Astrocyte (in vitro differentiated cells and primary cell): Measurements from ENCODE around the gene HSF2. TPM values are rescaled to one million over a fixed set of nuclear protein-coding genes. Genes with fewer than 3 reads are reported as not detected.
"Not testable (repeated sequence)": the region's sequence is repeated elsewhere in the genome, so short reads cannot be mapped to it uniquely, and the experiment has no call there.

Experiments used
- DNase-seq: peaks from one replicate; pipeline ENCODE4 v3.0.0-alpha.2; 2010; ENCODE audit warnings: low read depth
- FAIRE-seq: peaks from 2 replicates; lab custom pipeline; 2011; peaks lifted over from hg19 to GRCh38; lab: Jason Lieb, UNC
- H2AFZ ChIP-seq: 2 replicates; pipeline ENCODE4 v1.6.0; 2012; ENCODE audit warnings: low read depth, low read length, inconsistent platforms
- H3K27ac ChIP-seq: 2 replicates; pipeline ENCODE4 v1.5.1; 2011; ENCODE audit warnings: low read depth, low read length, inconsistent platforms
- H3K27me3 ChIP-seq: 2 replicates; pipeline ENCODE4 v1.6.0; 2011; ENCODE audit warnings: low read length, inconsistent platforms; ENCODE audit not compliant: insufficient read depth
- H3K36me3 ChIP-seq: 2 replicates; pipeline ENCODE4 v1.5.1; 2011; ENCODE audit warnings: low read length, inconsistent platforms; ENCODE audit not compliant: insufficient read depth
- H3K4me1 ChIP-seq: 2 replicates; pipeline ENCODE4 v1.5.1; 2011; ENCODE audit warnings: low read length, inconsistent platforms; ENCODE audit not compliant: insufficient read depth
- H3K4me2 ChIP-seq: 2 replicates; pipeline ENCODE4 v1.6.0; 2012; ENCODE audit warnings: low read length, inconsistent platforms
- H3K4me3 ChIP-seq: 2 replicates; pipeline ENCODE4 v1.5.1; 2011; ENCODE audit warnings: low read depth, mild to moderate bottlenecking, low read length, inconsistent platforms; ENCODE audit not compliant: insufficient read depth
- H3K79me2 ChIP-seq: 2 replicates; pipeline ENCODE4 v1.6.0; 2012; ENCODE audit warnings: mild to moderate bottlenecking, low read length, inconsistent platforms; ENCODE audit not compliant: insufficient read depth
- H3K9ac ChIP-seq: 2 replicates; pipeline ENCODE4 v1.6.0; 2012; ENCODE audit warnings: mild to moderate bottlenecking, low read length, inconsistent platforms
- H3K9me3 ChIP-seq: 2 replicates; pipeline ENCODE4 v1.5.1; 2012; ENCODE audit warnings: low read depth, mild to moderate bottlenecking, low read length, inconsistent platforms; ENCODE audit not compliant: insufficient read depth
- H4K20me1 ChIP-seq: 2 replicates; pipeline ENCODE4 v1.6.0; 2012; ENCODE audit warnings: low read length, inconsistent platforms; ENCODE audit not compliant: insufficient read depth
- H3K27ac Mint-ChIP-seq: one replicate; pipeline ENCODE4 v1.8.0; 2021; ENCODE audit warnings: mild to moderate bottlenecking, mixed read lengths; ENCODE audit not compliant: unreplicated experiment
- H3K27me3 Mint-ChIP-seq: one replicate; pipeline ENCODE4 v1.8.0; 2021; ENCODE audit warnings: low read depth, mixed read lengths; ENCODE audit not compliant: unreplicated experiment
- H3K36me3 Mint-ChIP-seq: one replicate; pipeline ENCODE4 v1.8.0; 2021; ENCODE audit warnings: low read depth, mixed read lengths; ENCODE audit not compliant: unreplicated experiment
- H3K4me1 Mint-ChIP-seq: one replicate; pipeline ENCODE4 v1.8.0; 2021; ENCODE audit warnings: low read depth, mixed read lengths; ENCODE audit not compliant: unreplicated experiment
- H3K4me3 Mint-ChIP-seq: one replicate; pipeline ENCODE4 v1.8.0; 2021; ENCODE audit warnings: mild to moderate bottlenecking, moderate library complexity, mixed read lengths; ENCODE audit not compliant: unreplicated experiment
- H3K9me3 Mint-ChIP-seq: one replicate; pipeline ENCODE4 v1.8.0; 2021; ENCODE audit warnings: mild to moderate bottlenecking, mixed read lengths; ENCODE audit not compliant: unreplicated experiment
- EZH2 ChIP-seq: IDR thresholded peaks from 2 replicates; pipeline ENCODE4 v1.6.1; 2012; ENCODE audit warnings: mild to moderate bottlenecking, low read length, inconsistent platforms; ENCODE audit not compliant: insufficient read depth
- total RNA-seq: library from RNA; stranded (reverse); gene quantifications from 2 replicates; pipeline ENCODE4 v1.2.1, GENCODE V29; 2021
- TF ChIP-seq, protein P1 (sequence below): IDR thresholded peaks from 2 replicates; pipeline ENCODE4 v1.5.1; 2011; ENCODE audit warnings: low read depth, mild to moderate bottlenecking, inconsistent platforms, low read length, moderate library complexity; ENCODE audit not compliant: insufficient read depth

HSF2 gene
- total RNA-seq, 1 donor from 2014 or later, result 9.2 TPM

DNA sequence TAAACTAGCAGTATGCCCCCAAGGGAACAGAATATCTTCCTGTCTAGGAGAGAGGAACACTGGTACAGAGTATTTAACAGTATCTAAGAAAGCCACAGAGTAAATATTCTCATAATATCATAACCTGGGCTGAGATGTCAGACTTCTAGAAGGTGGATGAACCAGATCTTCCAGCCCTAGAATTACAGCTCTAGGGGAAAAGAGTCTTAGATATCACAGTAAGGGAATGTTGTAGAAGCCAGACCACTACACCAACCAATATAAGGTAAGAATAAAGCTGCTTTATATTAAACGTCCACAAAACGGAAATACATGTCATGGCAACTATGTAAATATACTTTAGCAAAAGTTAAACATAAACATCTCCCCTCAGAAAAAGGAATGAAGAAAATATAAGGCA is 59.8 kb downstream of the HSF2 start:
- H3K27me3 Mint-ChIP-seq, result no peaks in the 10 kb centered on the region
- H3K36me3 ChIP-seq, result peaks cover 12% of the 10 kb centered on the region
- H3K79me2 ChIP-seq, result peaks cover 86% of the 10 kb centered on the region
- H3K36me3 Mint-ChIP-seq, result peaks cover 6% of the 10 kb centered on the region
- H4K20me1 ChIP-seq, result peaks cover 71% of the 10 kb centered on the region
- no peak overlapping the region for H3K4me3 ChIP-seq
- H3K27ac ChIP-seq, result no peak overlapping the region
- H2AFZ ChIP-seq, result no peak overlapping the region
- no peaks in the 10 kb centered on the region for H3K9me3 ChIP-seq
- no peaks in the 10 kb centered on the region for H3K27me3 ChIP-seq
- no peaks in the 10 kb centered on the region for H3K9me3 Mint-ChIP-seq
- H3K4me1 Mint-ChIP-seq, result peaks cover 15% of the 10 kb centered on the region
- peak overlapping the region; percentile 44 for H3K4me2 ChIP-seq
- DNase-seq (no peak), FAIRE-seq (no peak)
- no peak overlapping the region for H3K27ac Mint-ChIP-seq
- H3K4me3 Mint-ChIP-seq, result peak overlapping the region; percentile 40
- H3K9ac ChIP-seq, result peak overlapping the region; percentile 2
- TF ChIP-seq EZH2, result no peak
- TF ChIP-seq, protein P1, sequence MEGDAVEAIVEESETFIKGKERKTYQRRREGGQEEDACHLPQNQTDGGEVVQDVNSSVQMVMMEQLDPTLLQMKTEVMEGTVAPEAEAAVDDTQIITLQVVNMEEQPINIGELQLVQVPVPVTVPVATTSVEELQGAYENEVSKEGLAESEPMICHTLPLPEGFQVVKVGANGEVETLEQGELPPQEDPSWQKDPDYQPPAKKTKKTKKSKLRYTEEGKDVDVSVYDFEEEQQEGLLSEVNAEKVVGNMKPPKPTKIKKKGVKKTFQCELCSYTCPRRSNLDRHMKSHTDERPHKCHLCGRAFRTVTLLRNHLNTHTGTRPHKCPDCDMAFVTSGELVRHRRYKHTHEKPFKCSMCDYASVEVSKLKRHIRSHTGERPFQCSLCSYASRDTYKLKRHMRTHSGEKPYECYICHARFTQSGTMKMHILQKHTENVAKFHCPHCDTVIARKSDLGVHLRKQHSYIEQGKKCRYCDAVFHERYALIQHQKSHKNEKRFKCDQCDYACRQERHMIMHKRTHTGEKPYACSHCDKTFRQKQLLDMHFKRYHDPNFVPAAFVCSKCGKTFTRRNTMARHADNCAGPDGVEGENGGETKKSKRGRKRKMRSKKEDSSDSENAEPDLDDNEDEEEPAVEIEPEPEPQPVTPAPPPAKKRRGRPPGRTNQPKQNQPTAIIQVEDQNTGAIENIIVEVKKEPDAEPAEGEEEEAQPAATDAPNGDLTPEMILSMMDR, result no peak
- H3K4me1 ChIP-seq, result peaks cover 4% of the 10 kb centered on the region

DNA sequence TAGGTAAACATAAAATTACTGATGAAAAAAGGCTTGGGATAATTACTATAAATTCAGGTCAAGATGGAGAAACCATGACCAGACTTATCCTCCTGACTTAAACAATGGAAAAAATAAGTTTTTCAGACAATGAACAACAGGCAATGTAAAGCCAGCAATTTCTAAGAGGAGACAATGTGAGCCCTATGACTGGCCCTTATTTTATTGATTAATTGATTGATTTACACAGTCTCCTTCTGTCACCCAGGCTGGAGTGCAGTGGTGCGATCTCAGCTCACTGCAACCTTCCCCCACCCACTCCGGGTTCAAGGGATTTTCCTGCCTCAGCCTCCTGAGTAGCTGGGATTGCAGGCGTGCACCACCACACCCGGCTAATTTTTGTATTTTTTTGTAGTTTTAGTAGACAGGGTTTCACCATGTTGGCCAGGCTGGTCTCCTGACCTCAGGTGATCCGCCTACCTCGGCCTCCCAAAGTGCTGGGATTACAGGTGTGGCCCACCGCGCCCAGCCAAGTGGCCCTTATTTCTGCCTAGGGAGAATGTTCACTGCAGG is 60.5 kb downstream of the HSF2 start:
- peaks cover 18% of the 10 kb centered on the region for H3K4me1 Mint-ChIP-seq
- not testable (repeated sequence) for H3K36me3 ChIP-seq, H3K27me3 Mint-ChIP-seq, H3K27me3 ChIP-seq, H3K36me3 Mint-ChIP-seq, H3K9ac ChIP-seq, H3K4me1 ChIP-seq, H3K4me3 ChIP-seq, H3K27ac Mint-ChIP-seq, H3K27ac ChIP-seq, H3K4me2 ChIP-seq, H3K4me3 Mint-ChIP-seq, H3K9me3 ChIP-seq, DNase-seq, FAIRE-seq, H3K9me3 Mint-ChIP-seq, H2AFZ ChIP-seq
- peaks cover 87% of the 10 kb centered on the region for H3K79me2 ChIP-seq
- peaks cover 76% of the 10 kb centered on the region for H4K20me1 ChIP-seq

DNA sequence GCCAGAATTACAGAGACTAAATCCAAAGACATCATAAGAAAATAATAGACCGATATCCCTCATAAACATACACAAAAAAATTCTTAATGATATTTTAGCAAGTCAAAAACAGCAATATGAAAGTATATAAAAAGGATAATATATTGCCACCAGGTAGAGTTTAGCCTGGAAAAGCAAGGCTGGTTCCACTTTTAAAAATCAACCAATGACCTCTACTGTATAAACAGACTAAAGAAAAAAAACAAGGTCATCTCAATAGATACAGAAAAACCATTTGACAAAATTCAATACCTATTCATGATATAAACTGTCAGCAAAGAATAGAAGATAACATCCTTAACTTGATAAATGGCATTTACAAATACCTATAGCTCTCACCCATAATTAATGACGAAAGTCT is 62.4 kb downstream of the HSF2 start:
- H4K20me1 ChIP-seq, result peaks cover 91% of the 10 kb centered on the region
- Mint-ChIP-seq H3K4me1 (peaks cover 19% of the 10 kb centered on the region), H3K9me3 (no peaks in the 10 kb centered on the region), H3K36me3 (no peaks in the 10 kb centered on the region), H3K4me3 (no peak overlapping the region), H3K27me3 (no peaks in the 10 kb centered on the region), H3K27ac (no peak overlapping the region)
- no peaks in the 10 kb centered on the region for H3K27me3 ChIP-seq
- H3K27ac ChIP-seq, result no peak overlapping the region
- H2AFZ ChIP-seq, result no peak overlapping the region
- H3K9me3 ChIP-seq, result no peaks in the 10 kb centered on the region
- no peak overlapping the region for H3K4me2 ChIP-seq
- no peak overlapping the region for H3K4me3 ChIP-seq
- H3K9ac ChIP-seq, result no peak overlapping the region
- FAIRE-seq, result no peak
- peaks cover 99% of the 10 kb centered on the region for H3K79me2 ChIP-seq
- DNase-seq, result no peak
- peaks cover 4% of the 10 kb centered on the region for H3K4me1 ChIP-seq
- H3K36me3 ChIP-seq, result peaks cover 8% of the 10 kb centered on the region
- TF ChIP-seq EZH2, result no peak
- TF ChIP-seq, protein P1, result no peak
